ENCODE data around the gene SLU7. TPM values are rescaled to one million over a fixed set of nuclear protein-coding genes. Genes with fewer than 3 reads are reported as not detected.
A peak's percentile ranks its signal among the peaks of the same experiment; 100 is the strongest.

The SLU7 gene
- total RNA-seq, 1 experiment from 2014 or later, result 33.3 TPM

DNA sequence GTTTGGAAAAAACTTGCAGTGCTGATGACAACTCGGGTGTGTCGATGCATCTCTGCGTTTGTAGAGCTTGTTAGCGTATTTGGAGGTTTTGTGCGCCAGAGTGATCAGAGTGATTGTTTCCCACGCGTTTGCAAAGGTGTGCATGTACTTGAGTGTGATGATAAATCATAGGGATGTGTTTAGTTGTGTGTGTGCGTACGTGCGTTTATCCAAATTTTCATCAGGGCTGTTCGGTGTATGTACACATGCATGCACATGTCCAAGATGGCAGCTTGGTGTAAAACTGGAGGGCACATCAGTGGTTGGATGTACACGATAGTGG lies 48.2 kb downstream of the SLU7 start:
- peak overlapping the region; percentile 72 for H3K4me2 ChIP-seq (ENCODE audit: insufficient read depth, insufficient read length, low read length)
- H2AFZ ChIP-seq (ENCODE audit: low read length), result peak overlapping the region; percentile 74
- no peaks in the 10 kb centered on the region for H3K79me1 ChIP-seq (ENCODE audit: insufficient read depth, low read depth, low read length, poor library complexity, severe bottlenecking)
- no peaks in the 10 kb centered on the region for H4K20me1 ChIP-seq (ENCODE audit: control insufficient read depth, insufficient read depth, insufficient read length)
- no peak overlapping the region for H2BK20ac ChIP-seq (ENCODE audit: low read depth, low read length, poor library complexity, severe bottlenecking)
- H3K4me1 Mint-ChIP-seq, result peaks cover 10 to 11% of the 10 kb centered on the region in 2 experiments
- no peaks in the 10 kb centered on the region for H3K9me3 Mint-ChIP-seq
- H4K8ac ChIP-seq (replicated peaks; ENCODE audit: insufficient read length, low read depth, low read length), result no peak overlapping the region
- no peak overlapping the region for H3K56ac ChIP-seq (ENCODE audit: insufficient read length, low read depth, low read length)
- peaks cover 8% of the 10 kb centered on the region for H3K23me2 ChIP-seq (ENCODE audit: insufficient read length, low read depth, low read length, poor library complexity, severe bottlenecking)
- no peaks in the 10 kb centered on the region for H3K79me2 ChIP-seq (ENCODE audit: insufficient read depth, low read length)
- no peak for DNase-seq
- no peak overlapping the region for H3K4ac ChIP-seq (ENCODE audit: low read depth, low read length)
- H3K18ac ChIP-seq (ENCODE audit: insufficient read length, low read depth, low read length), result no peak overlapping the region
- no peak overlapping the region for H4K91ac ChIP-seq (ENCODE audit: insufficient read length, low read depth, low read length)
- no peak overlapping the region for H3K27ac ChIP-seq (ENCODE audit: insufficient read length, low read depth, low read length)
- H3K36me3 Mint-ChIP-seq (ENCODE audit: insufficient read depth in 1 of 3, low read depth in 3 of 3), result no peaks in the 10 kb centered on the region
- H3K9ac ChIP-seq (ENCODE audit: extremely low read depth, insufficient read length, low read length), result peak overlapping the region; percentile 28
- no peak overlapping the region for H2BK120ac ChIP-seq (ENCODE audit: low read depth, low read length, poor library complexity, severe bottlenecking)
- no peak overlapping the region for H2BK5ac ChIP-seq (ENCODE audit: insufficient read length, low read length)
- no peak overlapping the region for H2BK12ac ChIP-seq (ENCODE audit: insufficient read length, low read depth, low read length)
- H3K4me1 ChIP-seq (ENCODE audit: insufficient read depth, low read length), result no peaks in the 10 kb centered on the region; the same call in 1 of the 2 replicates
- H4K5ac ChIP-seq (ENCODE audit: insufficient read length, low read depth, low read length), result no peak overlapping the region
- H2BK15ac ChIP-seq (ENCODE audit: low read depth, low read length), result no peak overlapping the region
- no peak overlapping the region for H3K14ac ChIP-seq (ENCODE audit: insufficient read depth, low read length)
- WGBS (ENCODE audit: extremely low coverage, insufficient read length, low lambda C conversion rate), result no CpG with 5 or more reads among the region's 12 CpGs
- H3T11ph ChIP-seq (ENCODE audit: low read length), result no peak overlapping the region
- no peak overlapping the region for H3K23ac ChIP-seq (ENCODE audit: insufficient read length, low read depth, low read length)
- H3K4me3 Mint-ChIP-seq, result peak overlapping the region; percentile 64 to 75
- H3K27ac Mint-ChIP-seq, result no peak overlapping the region
- TF ChIP-seq, protein P1, sequence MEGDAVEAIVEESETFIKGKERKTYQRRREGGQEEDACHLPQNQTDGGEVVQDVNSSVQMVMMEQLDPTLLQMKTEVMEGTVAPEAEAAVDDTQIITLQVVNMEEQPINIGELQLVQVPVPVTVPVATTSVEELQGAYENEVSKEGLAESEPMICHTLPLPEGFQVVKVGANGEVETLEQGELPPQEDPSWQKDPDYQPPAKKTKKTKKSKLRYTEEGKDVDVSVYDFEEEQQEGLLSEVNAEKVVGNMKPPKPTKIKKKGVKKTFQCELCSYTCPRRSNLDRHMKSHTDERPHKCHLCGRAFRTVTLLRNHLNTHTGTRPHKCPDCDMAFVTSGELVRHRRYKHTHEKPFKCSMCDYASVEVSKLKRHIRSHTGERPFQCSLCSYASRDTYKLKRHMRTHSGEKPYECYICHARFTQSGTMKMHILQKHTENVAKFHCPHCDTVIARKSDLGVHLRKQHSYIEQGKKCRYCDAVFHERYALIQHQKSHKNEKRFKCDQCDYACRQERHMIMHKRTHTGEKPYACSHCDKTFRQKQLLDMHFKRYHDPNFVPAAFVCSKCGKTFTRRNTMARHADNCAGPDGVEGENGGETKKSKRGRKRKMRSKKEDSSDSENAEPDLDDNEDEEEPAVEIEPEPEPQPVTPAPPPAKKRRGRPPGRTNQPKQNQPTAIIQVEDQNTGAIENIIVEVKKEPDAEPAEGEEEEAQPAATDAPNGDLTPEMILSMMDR (conservative IDR thresholded peaks at IDR 0.05), result no peak
- no peaks in the 10 kb centered on the region for H3K9me3 ChIP-seq (ENCODE audit: control insufficient read depth, low read depth, low read length)
- peaks cover 9% of the 10 kb centered on the region; the same call in 1 of the 2 replicates for H3K27me3 ChIP-seq (ENCODE audit: insufficient read depth, low read length)
- H2AK5ac ChIP-seq (ENCODE audit: insufficient read length, low read length), result no peak overlapping the region
- peaks cover 61% of the 10 kb centered on the region for H3K27me3 Mint-ChIP-seq (ENCODE audit: low read depth)

Data from H9 (cell line).